ENCODE data around the gene PAX2.
"Not testable (repeated sequence)": the region's sequence is repeated elsewhere in the genome, so short reads cannot be mapped to it uniquely, and the experiment has no call there.

The PAX2 gene

DNA sequence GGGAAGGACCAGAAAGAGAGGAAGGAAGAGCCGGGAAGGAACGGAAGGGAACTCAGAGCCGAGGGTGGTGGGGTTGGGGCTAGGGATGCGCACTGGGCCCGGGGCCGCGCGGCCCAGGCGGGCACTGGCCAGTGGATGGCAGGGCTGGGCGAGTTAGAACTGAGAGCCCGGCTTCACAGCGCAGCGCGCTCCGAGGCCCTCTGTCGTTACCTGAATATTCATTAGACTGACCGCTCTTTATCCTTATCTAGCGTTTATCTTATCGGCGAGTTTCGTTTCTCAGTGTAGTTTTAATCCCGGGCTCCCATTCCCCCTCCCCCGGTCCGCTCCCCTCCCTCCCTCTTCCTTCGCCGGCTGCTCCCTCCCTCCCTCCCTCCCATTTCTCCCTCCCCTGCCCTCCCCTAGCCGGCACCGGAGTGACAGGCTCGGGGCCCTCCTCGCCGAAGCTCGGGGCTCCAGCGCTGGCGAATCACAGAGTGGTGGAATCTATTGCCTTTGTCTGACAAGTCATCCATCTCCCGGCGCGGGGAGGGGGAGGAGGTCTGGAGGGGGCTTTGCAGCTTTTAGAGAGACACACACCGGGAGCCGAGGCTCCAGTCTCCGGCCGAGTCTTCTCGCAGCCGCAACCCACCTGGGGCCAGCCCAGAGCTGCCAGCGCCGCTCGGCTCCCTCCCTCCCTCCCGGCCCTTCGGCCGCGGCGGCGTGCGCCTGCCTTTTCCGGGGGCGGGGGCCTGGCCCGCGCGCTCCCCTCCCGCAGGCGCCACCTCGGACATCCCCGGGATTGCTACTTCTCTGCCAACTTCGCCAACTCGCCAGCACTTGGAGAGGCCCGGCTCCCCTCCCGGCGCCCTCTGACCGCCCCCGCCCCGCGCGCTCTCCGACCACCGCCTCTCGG, at the start of gene PAX2:
PAX2 (plus strand) TSS at position 596 of the 895 bp plus-strand sequence. CDS start 679 bp downstream, outside the sequence.
- DNase-seq (ENCODE audit: low spot score): no peak

DNA sequence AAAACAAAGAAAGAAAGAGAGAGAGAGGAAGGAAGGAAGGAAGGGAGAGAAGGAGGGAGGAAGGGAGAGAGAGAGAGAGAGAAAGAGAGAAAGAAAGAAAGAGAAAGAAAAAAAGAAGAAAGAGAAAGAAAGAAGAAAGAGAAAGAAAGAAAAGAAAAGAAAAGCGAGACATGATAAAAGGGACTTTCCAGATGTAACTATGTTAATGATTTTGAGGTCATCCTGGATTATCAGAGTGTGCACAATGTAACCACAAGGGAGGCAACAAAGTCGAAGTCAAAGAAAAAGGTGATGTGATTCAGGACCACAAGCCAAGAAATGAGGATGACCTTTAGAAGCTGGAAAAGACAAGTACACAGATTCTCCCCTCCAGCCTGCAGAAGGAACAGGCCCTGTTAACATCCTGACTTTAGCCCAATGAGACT, 48.9 kb upstream of the PAX2 start:
- DNase-seq (ENCODE audit: low spot score): no peak

DNA sequence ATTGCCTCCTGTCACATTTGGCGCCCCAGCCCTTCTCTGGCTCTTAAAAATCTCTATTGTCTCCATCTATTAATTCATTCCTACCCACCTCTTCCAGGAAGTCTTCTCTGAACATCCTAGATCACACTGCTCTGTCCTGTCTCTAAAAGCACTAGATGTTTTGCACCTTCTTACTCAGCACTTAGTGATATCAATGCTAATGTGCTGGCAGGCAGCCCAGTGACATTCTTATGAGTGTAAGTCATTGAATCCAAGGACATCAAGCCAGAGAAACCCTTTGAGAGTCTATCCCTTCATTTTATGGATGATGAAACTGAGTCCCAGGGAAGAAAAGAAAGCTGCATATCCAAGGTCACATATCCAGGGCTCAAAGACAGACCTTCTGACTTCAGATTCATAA, 48.3 kb upstream of the PAX2 start:
- no peak for DNase-seq (ENCODE audit: low spot score)

DNA sequence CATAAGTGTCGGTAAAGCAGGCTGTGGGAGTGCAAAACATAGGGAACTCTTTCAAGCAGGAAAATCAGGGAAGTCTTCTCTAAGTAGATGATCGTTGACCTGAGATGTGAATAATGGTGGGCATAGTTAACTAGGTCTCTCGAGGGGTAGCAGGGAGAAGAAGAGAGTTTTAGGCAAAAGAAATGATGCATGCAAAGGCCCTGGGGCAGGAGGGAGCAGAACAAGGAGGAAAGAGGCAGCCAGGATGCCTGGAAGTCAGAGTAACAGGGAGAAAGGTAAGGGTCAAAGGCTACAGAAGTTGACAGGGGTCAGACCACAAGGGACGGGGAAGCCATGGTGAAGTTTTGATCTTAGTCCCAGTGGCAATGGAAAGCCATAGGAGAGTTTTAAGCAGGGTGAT, 47.8 kb upstream of the PAX2 start:
- no peak for DNase-seq (ENCODE audit: low spot score)

DNA sequence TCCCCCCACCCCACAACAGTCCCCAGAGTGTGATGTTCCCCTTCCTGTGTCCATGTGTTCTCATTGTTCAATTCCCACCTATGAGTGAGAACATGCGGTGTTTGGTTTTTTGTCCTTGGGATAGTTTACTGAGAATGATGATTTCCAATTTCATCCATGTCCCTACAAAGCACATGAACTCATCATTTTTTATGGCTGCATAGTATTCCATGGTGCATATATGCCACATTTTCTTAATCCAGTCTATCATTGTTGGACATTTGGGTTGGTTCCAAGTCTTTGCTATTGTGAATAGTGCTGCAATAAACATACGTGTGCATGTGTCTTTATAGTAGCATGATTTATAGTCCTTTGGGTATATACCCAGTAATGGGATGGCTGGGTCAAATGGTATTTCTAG, 43.7 kb upstream of the PAX2 start:
- DNase-seq (ENCODE audit: low spot score): not testable (repeated sequence)

DNA sequence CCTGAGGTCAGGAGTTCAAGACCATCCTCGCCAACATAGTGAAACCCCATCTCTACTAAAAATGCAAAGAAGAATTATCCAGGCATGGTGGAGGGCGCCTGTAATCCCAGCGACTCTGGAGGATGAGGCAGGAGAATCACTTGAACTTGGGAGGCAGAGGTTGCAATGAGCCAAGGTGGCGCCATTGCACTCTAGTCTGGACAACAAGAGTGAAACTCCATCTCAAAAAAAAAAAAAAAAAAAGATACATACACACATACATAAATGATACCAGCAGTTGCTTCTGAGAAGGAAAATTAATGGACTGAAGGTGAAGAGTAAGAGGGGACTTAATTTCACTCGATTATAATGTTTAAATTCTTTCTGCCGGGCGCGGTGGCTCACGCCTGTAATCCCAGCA, 40.2 kb upstream of the PAX2 start:
- no peak for DNase-seq (ENCODE audit: low spot score)

DNA sequence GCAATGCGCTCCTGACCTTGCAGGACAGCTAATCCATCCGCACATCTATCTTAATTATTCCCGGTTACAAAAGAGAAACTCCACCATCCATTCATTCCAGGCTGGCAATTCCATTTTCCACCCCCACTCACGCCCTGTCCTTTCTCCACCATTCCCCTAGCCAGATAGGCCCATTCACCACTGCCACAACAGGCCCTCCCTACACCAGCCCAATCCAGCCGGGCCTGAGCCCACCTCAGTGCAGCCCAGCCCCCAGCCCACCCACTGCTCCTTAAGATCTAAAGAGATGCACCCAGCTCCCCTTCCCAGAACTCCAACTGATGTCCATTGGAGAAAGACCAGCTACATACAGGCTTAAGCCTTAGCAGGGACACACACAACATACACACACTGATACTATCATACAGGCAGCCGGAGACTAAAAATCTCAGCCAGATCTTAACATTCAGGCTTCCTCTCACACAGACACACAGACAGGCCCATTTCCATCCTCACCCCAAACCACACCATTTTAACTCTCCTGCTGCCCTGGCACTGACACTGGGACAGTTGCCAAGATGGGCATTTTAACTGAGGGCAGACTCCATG, 38.0 kb upstream of the PAX2 start:
- no peak for DNase-seq (ENCODE audit: low spot score)

DNA sequence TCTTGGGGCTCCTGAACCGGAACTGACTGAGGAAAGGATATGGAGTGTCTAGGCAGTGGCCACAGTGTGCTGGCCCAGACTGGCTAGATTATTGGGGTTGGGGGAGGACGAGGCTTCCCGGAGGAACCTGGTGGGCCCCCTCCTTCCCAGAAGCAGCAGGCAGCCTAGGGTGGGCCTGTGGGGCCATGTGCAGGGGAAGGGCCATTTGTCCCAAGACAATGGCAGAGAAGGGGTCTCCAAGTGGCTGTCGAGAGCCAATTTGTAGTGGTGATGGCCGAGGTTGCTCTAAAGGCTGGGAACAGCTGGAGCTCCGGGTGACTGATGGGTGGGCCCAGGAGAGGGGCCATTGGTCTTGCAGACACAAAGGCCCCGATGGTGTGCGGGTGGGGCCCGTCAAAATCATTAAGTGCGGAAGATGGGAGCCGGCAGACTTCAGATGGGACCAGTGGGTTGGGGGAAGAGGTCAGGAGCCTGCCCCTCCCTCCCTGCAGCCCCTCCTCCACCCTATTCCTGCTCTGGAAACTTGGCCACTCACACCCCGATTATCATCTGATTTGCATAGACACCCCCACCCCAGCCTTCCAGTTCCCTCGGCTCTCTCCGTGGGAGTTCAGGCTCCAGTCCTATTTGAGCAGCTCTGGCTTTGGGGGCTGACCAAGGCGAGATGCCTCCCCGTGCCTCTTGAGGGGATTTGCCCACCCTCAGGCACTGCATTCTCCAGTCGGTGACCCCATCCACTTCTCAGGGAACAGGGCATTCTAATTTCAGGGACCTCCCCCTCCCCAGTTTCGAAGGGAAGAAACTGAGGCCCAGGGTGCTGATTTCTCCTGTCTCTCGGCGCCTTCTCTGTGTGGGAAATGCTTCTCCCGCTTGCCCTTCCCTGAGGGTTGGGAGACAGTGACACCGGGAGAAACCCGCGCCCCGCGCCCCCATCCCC, 36.0 kb upstream of the PAX2 start:
- no peak for DNase-seq (ENCODE audit: low spot score)

DNA sequence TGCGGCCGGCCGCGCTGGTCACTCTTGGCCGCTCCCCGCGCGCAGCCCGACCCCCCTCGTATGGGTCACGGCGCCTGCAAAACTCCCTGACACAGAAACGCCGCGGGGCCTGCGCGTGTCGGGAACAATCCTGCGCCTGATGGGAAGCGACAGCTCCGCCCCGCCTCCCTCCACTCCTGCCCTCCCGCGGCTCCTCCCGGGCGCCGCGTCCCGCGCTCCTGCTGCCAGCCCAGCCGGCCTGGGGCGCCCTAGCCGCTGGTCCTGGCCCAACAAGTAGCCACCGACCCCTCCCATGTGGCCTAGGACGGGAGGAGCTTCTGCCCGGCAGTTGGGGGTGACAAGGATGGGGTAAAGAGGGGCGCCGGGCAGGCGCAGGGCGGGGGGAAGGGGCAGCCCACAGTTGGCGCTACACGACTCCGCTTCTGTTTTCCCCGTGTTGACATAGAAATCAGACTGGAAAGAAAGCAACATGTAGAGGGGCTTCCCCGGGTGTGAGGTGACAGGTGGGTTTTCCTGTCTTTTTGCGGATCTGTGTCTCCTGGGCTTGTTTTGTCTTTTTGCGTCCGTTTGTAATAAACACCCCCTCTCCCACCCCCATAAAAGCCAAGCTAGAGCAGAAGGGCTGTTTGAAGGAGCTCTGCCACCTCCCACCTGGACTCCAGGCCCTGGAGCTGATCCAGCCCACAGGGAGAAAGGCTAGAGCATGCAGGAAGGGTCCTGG, 35.1 kb upstream of the PAX2 start:
- no peak for DNase-seq (ENCODE audit: low spot score)

DNA sequence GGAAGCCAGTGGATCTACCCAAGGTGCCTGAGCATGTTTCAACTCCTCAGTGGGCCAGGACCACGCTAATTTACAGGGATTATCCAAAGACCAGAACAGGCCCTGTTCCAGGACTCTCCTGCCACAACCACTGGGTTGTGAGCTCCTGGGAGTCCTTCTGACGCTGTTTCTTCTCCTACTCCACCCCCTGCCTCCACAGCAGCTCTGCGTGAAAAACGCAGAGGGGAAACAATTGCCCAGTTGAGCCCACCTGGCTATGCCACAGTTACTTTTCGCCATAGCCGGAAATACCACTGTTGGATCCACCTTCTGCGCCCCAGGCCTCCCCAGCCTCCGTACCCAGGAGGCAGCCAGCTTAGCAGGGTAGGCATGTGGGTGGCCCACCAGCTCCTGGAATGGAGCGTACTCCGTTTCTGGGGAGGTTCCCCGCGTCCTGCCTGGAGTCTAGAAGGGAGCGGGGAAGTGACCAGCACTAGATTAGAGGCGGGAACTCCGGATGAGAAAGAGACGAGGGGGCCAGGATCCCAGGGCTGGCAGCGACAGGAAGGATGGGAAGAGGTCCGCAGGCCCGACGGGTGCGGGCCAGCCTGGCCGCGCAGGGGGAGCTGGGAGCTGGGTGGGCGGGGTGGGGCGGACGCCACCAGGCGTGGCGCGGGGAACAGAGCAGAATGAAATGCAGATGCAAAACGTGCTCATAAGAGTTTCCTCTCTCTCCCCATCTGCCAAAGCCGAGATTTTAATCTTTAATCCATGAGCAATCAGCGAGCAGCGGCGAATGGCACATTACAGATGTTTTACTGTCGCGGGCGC, 32.1 kb upstream of the PAX2 start:
- no peak for DNase-seq (ENCODE audit: low spot score)

DNA sequence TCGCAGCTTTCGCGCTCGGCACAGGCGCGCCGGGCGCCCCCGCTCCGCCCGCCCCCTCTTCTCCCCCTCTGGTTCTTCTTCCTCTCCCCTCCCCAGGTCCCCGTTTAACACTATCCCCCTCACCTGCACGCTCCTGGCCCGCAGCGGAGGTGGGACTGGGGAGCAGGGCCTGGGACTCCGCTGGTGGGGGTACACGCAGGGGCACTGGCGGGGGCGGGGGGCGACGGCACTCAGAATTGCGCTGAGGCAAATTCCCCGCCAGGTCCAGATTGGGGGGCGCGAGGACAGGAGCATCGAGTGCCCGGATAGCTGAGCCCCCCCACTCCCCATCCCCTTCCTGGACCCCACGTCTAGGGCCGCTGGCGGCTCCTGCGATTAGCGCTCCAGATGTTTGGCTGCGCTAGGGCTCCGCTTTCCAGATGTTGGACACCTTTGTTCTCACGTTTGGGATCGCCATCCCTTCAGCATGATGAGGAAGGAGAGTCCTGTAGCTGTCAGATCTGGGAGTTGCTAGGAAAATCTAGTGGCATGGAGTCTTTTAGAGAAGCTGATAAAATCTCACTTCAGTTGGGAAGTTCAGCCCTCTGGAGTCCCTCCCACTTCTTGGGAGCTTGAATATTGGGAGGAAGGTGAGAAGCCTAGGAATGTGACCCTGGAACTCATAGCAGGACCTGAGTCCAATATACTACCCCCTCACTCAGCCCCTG, 31.4 kb upstream of the PAX2 start:
- DNase-seq (ENCODE audit: low spot score): no peak

DNA sequence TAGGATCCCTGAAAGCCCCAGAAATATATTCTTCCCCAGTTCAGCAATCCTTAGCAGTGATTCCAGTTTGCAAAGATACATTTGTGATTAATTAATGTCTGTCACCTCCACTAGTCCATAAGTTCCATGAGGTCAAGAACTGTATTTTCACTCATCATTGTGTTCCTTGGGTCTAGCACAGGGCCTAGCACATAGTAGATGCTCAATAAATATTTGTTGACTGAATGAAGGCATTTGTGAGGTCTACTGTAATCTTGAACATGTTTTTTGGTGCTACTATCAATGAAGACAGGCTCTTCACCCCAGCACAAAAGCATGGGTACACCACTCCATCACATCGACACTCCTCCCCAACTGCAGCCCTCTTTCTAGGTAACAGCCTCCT, 30.8 kb upstream of the PAX2 start:
- no peak for DNase-seq (ENCODE audit: low spot score)

DNA sequence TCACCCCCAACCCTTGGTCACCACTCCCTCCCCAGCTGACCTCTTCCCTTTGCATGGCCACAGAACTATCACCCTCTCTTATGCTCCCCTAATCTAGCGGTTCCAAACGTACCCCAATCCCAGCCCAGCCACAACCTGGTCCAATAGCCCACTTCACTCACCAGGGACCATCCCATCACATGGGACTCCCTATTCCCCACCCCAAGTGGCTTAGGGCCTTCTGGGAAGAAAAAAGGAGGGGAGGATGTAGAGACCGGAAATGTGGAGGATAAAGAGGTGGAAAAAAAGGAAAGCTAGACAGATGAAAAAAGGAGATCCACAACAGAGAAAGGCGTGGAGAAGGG, 30.3 kb upstream of the PAX2 start:
- no peak for DNase-seq (ENCODE audit: low spot score)

DNA sequence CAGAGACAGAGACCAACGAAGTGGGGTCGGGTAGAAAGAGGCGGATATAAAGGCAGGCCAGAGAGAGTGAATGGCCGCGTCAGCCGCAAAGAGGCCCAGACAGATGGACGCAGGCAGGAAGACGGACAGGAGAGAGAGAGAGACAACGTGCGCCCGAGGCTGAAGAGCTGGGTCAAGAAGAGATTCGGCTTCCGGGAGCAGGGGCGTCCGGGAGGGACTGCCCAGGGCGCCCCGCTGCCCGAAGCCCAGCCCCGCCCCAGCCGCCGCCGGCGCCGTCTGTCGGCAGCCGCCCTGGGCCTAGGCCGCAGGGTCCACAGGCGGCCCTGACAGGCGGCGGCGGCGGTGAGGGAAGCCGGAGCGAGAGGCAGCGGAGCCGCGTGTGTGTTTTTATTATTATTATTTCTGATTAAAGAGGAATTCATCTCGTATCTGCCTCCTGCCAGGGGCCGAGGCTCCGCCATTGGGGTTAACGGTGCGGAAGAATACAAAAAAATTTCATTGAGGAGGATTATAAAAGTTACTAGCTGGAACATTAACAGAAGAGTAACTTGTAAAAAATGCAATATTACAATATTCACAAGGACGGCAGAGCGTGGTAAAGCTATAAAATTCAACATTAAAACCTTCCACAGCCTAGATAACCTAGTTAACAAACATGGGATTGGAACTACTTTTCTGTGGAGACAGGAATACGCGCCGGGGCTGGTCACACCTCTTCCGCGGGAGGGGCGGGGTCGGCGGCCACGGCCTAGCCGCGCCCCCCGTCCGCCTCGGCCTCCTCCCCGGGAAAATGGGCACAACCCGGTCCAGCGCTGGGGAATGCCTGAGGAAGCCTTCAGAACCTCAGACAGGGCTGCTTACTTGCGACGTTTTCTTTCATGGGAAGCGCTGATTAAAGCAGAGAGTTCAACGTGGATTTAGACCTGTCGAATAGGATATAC, 29.7 kb upstream of the PAX2 start:
- peak; percentile 79 for DNase-seq (ENCODE audit: low spot score)

DNA sequence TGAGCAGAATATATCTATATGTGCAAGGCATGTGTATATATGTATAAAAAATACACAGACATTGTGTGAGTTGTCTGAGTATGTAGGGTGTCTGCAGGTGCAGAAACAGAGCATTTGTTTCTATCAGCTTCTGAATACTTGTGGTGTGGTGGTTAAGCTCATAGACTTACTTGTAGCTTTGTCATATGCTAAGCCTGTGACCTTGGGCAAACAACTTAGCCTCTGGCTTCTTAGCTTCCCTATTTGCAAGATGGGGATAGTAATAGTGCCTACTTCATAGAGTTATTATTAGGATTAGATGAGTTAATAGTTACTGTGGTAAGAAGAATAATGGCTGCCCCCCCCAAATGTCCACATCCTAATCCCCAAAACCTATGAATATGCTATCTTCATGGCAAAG, 28.2 kb upstream of the PAX2 start:
- no peak for DNase-seq (ENCODE audit: low spot score)

DNA sequence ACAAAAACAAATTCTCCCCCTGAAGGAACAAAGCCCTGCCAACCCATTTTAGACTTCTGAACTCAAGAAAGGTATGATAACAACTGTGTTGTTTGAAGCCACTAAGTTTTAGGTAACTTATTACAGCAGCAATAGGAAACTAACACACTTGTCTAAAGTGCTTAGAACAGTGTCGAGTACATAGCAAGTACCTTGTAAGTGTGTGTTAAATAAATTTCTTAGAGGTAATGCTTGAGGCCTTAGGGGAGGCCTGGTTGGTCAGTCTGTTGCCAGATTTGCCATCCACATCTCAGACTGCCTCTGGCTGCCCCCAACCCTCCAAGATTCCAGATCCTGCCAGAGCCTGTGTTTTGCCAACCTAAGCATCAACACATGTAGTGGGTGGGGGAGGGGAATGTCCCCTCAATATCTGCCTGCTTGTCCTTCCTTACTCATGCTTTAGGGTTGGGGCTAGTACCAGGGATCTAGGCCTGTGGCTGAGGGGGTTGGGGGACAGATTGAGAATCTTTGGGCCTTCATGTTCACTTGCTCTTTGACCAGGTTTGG, 27.1 kb upstream of the PAX2 start:
- DNase-seq (ENCODE audit: low spot score): no peak

DNA sequence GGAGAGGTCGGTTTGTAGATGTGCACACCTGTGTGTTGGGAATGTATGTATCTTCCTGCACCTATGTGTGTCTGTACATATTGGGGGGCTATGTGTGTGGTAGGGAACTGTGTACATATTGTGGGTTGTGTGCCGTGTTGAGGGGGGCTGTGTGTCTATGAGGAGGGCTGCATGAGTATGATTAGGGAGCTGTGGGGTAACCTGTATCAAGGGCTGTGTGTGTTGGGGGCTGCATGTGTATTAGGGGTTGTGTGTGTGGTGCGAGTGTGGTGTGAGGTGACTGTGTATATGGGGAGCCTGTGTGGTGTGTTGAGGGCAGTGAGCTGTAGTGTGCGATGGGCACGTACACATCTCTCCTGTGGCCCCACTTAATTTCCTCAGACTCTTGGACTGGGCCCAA, 22.2 kb upstream of the PAX2 start:
- no peak for DNase-seq (ENCODE audit: low spot score)

DNA sequence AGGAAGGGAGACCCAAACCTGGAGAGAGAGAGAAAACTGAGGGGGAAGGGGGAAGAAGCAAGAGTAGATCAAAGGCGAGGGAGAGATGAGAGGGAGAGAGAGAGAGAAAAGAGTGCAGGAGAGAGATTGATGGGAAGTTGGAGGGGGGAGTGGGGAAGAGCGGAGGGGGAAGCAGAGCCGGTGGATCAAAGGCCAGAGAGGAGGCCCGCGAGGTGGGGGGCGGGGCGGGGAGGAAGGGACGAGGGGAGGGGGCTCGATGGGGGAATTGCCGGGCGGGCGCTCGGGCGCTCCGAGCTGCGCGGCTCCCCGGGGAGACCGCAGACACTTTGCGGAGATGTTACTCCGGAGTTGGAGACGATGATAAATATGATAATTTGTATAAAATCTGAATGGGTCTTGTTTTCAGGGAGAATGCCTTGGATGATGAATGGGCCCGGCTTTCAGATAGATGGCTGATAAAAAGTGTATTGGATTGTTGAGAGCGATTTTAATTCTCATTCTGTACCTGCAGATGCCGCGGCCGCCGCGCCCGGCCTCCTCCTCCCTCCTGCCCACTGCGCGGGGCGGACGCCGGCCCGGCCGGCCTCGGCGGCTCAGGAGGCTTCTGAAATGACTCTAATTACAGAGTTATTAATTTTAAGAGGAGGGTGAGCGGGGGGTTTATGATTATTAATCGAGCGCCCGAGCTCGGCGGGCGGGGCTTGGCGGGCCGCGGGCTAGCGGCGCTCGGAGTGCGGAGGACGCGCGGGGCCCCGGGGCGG, 21.4 kb upstream of the PAX2 start:
- DNase-seq (ENCODE audit: low spot score): no peak

Data from HuH-7 (cell line).